Mesenchymal stem cell (in vitro differentiated cells and primary cell): ENCODE measurements around the gene CLIC1. TPM values are rescaled to one million over a fixed set of nuclear protein-coding genes. Genes with fewer than 3 reads are reported as not detected.

Experiments
- DNase-seq: peaks from one replicate; pipeline ENCODE4 v3.0.0-alpha.2; 2013
- H2AFZ ChIP-seq: one replicate; pipeline ENCODE4 v1.6.1; 2013; ENCODE audit warnings: low read depth, mild to moderate bottlenecking, control low read depth, inconsistent platforms, low read length, moderate library complexity
- H2AK5ac ChIP-seq: 2 replicates; pipeline ENCODE4 v1.6.1; 2013; ENCODE audit warnings: low read length, moderate library complexity, mild to moderate bottlenecking, inconsistent platforms; ENCODE audit not compliant: severe bottlenecking
- H2BK120ac ChIP-seq: one replicate; pipeline ENCODE4 v1.6.1; 2013; ENCODE audit warnings: low read depth, mild to moderate bottlenecking, inconsistent platforms, low read length, moderate library complexity
- H2BK12ac ChIP-seq, 2 experiments: one replicate each; pipeline ENCODE4 v1.6.1; 2013; ENCODE audit warnings: inconsistent platforms in 2 of 2, low read length in 2 of 2, mild to moderate bottlenecking in 2 of 2, moderate library complexity in 2 of 2, control low read depth in 1 of 2
- H2BK15ac ChIP-seq: one replicate; pipeline ENCODE4 v1.6.1; 2013; ENCODE audit warnings: mild to moderate bottlenecking, low read depth, inconsistent platforms; ENCODE audit not compliant: poor library complexity, severe bottlenecking
- H2BK5ac ChIP-seq: 2 replicates; pipeline ENCODE4 v1.6.1; 2013; ENCODE audit warnings: low read depth, mild to moderate bottlenecking, low read length, control low read depth, inconsistent platforms; ENCODE audit not compliant: poor library complexity, severe bottlenecking
- H3K14ac ChIP-seq, 2 experiments: one replicate each; pipeline ENCODE4 v1.6.1; 2013; ENCODE audit warnings: inconsistent platforms in 2 of 2, low read length in 2 of 2, control low read depth in 1 of 2, mild to moderate bottlenecking in 1 of 2, moderate library complexity in 1 of 2
- H3K18ac ChIP-seq, 2 experiments: one replicate each; pipeline ENCODE4 v1.6.1; 2013; ENCODE audit warnings: inconsistent platforms in 2 of 2, low read length in 2 of 2, control low read depth in 1 of 2, low read depth in 1 of 2, mild to moderate bottlenecking in 1 of 2
- H3K23ac ChIP-seq, 2 experiments: one replicate each; pipeline ENCODE4 v1.6.1; 2013; ENCODE audit warnings: inconsistent platforms in 2 of 2, low read length in 2 of 2, mild to moderate bottlenecking in 2 of 2, moderate library complexity in 2 of 2, control low read depth in 1 of 2
- H3K27ac ChIP-seq: 2 replicates; pipeline ENCODE4 v1.5.1; 2013; ENCODE audit warnings: mild to moderate bottlenecking, moderate library complexity, low read length, control low read depth, inconsistent platforms; ENCODE audit not compliant: poor library complexity, severe bottlenecking
- H3K27me3 ChIP-seq, 2 experiments: 2 replicates each; pipeline versions ENCODE4 v1.6.1 to v1.7.0; 2013; ENCODE audit warnings: low read length in 2 of 2, mild to moderate bottlenecking in 2 of 2, moderate library complexity in 2 of 2, control low read depth in 1 of 2, inconsistent platforms in 1 of 2; ENCODE audit not compliant: control insufficient read depth in 1 of 2, insufficient read depth in 1 of 2
- H3K36me3 ChIP-seq, 2 experiments: 2 replicates each; pipeline versions ENCODE4 v1.6.1 to v1.7.0; 2013; ENCODE audit warnings: low read length in 2 of 2, control low read depth in 1 of 2, inconsistent platforms in 1 of 2, low read depth in 1 of 2, mild to moderate bottlenecking in 1 of 2; ENCODE audit not compliant: insufficient read depth in 2 of 2, control insufficient read depth in 1 of 2
- H3K4ac ChIP-seq, 2 experiments: one replicate each; pipeline ENCODE4 v1.6.1; 2013; ENCODE audit warnings: inconsistent platforms in 2 of 2, low read length in 2 of 2, mild to moderate bottlenecking in 2 of 2, moderate library complexity in 2 of 2, control low read depth in 1 of 2, low read depth in 1 of 2
- H3K4me1 ChIP-seq: 2 replicates; pipeline ENCODE4 v1.6.1; 2013; ENCODE audit warnings: low read depth, low read length, control low read depth; ENCODE audit not compliant: control insufficient read depth, insufficient read depth
- H3K4me2 ChIP-seq: 2 replicates; pipeline ENCODE4 v1.6.1; 2013; ENCODE audit warnings: low read length, mild to moderate bottlenecking, inconsistent platforms; ENCODE audit not compliant: poor library complexity, severe bottlenecking
- H3K4me3 ChIP-seq, 2 experiments: 2 replicates each; pipeline versions ENCODE4 v1.5.1 to v1.7.0; 2013; ENCODE audit warnings: low read length in 2 of 2, mild to moderate bottlenecking in 2 of 2, control low read depth in 1 of 2, low read depth in 1 of 2; ENCODE audit not compliant: insufficient read depth in 1 of 2
- H3K79me1 ChIP-seq: replicated peaks from 2 replicates; pipeline ENCODE4 v1.6.1; 2013; ENCODE audit warnings: mild to moderate bottlenecking, control low read depth, low read length, inconsistent platforms; ENCODE audit not compliant: poor library complexity, severe bottlenecking
- H3K9ac ChIP-seq: 2 replicates; pipeline ENCODE4 v1.7.0; 2013; ENCODE audit warnings: mild to moderate bottlenecking, low read length, moderate library complexity
- H3K9me3 ChIP-seq: 2 replicates; pipeline ENCODE4 v1.7.0; 2013; ENCODE audit warnings: mild to moderate bottlenecking, low read length; ENCODE audit not compliant: control insufficient read depth
- H4K8ac ChIP-seq: one replicate; pipeline ENCODE4 v1.6.1; 2013; ENCODE audit warnings: inconsistent platforms, mild to moderate bottlenecking, low read length, moderate library complexity
- H4K91ac ChIP-seq: one replicate; pipeline ENCODE4 v1.6.1; 2013; ENCODE audit warnings: mild to moderate bottlenecking, low read length, inconsistent platforms
- WGBS: methylation state at CpG from one replicate; pipeline ENCODE4 v1.1.7; 2013; ENCODE audit warnings: mixed read lengths; 5-methylcytosine and 5-hydroxymethylcytosine counted together
- polyA plus RNA-seq, 2 experiments: library from polyadenylated mRNA; stranded (reverse); fragments of 200-250 nt; gene quantifications; one replicate each; pipeline ENCODE4 v1.2.3, GENCODE V29; 2013

Gene CLIC1
- 472 TPM for polyA plus RNA-seq (2013, experiment 1 of 2)
- polyA plus RNA-seq (2013, experiment 2 of 2): 466 TPM

DNA sequence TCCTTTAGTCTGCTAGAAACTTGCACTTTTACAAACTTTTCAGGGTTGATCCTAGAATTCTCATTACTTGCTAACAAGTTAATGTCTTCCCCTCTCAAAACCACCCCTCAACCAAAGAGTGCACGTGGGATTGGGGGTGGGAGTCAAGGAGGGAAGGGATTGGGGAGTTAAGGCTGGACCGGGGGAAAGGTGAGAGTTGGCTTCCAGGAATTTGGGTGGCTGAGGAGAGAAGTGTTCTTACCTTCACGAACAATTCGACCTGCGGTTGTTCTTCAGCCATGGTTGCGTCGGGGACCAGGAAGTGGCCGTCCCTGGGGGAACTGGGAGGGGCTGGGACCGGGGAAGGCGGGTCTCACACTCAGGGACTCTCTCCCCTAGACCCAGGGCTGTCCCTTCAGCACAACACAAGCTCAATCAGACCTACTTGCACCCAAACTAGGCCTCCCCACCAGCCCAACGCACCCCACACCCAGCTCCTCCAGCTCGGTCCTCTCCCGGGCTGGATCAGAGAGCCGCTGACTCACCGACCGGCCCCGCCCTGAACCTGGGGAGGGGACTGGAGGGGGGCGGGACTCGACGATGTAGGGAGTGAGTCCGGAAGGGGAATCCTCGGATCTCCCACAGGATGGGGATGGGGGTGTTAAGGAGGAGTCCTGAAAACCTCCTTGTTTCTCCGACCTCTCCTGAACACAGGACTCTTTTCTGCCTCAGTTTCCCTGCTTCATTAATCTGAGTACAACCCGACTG is at the start of gene CLIC1:
TSS of gene CLIC1 (minus strand) at position 510 of the 747 bp plus-strand sequence. CDS start at position 280, 230 bp downstream.
- no peak within 1 kb of the TSS for H2AFZ ChIP-seq
- H2BK12ac ChIP-seq: peak within 1 kb of the TSS; percentile 94 to 99
- 0% methylated on average over 10 of the region's 24 CpGs for WGBS

GRCh38 chr6:31785475-31785874 is 49.1 kb upstream of the CLIC1 start:
- no peak overlapping the region for H4K91ac ChIP-seq
- 97% methylated on average over 11 of the region's 11 CpGs for WGBS
- H3K4me2 ChIP-seq: no peak overlapping the region
- no peak overlapping the region for H3K9ac ChIP-seq
- H3K27ac ChIP-seq: no peak overlapping the region
- H2AK5ac ChIP-seq: no peak overlapping the region
- no peak overlapping the region for H3K4ac ChIP-seq
- H3K4me3 ChIP-seq: no peak overlapping the region
- H3K36me3 ChIP-seq: peaks cover 72 to 74% of the 10 kb centered on the region in 2 experiments
- H2BK15ac ChIP-seq: no peak overlapping the region
- no peaks in the 10 kb centered on the region for H3K4me1 ChIP-seq
- H3K27me3 ChIP-seq: no peaks in the 10 kb centered on the region
- H3K23ac ChIP-seq: no peak overlapping the region
- H2BK120ac ChIP-seq: no peak overlapping the region
- no peak overlapping the region for H2AFZ ChIP-seq
- no peak overlapping the region for H4K8ac ChIP-seq
- no peak overlapping the region for H3K18ac ChIP-seq
- peaks cover 19% of the 10 kb centered on the region for H3K79me1 ChIP-seq
- H2BK12ac ChIP-seq: no peak overlapping the region
- H3K14ac ChIP-seq: no peak overlapping the region
- H2BK5ac ChIP-seq: no peak overlapping the region
- DNase-seq: no peak
- no peaks in the 10 kb centered on the region for H3K9me3 ChIP-seq

More for the DNA sequence above, at the start of gene CLIC1:
- Histone ChIP-seq H3K4me3 (peak within 1 kb of the TSS; percentile 67 to 100), H4K91ac (peak within 1 kb of the TSS; percentile 96), H3K4me2 (peak within 1 kb of the TSS; percentile 72), H3K23ac (peak within 1 kb of the TSS in 1 of 2 experiments; percentile 81), H4K8ac (peak within 1 kb of the TSS; percentile 88), H2BK5ac (peak within 1 kb of the TSS; percentile 47), H3K4ac (peak within 1 kb of the TSS; percentile 98), H3K18ac (peak within 1 kb of the TSS; percentile 91 to 98), H3K27me3 (no peaks in the 10 kb centered on the region), H2BK120ac (peak within 1 kb of the TSS; percentile 83), H2AK5ac (peak within 1 kb of the TSS; percentile 86), H3K4me1 (peaks cover 33% of the 10 kb centered on the region), H3K14ac (peak within 1 kb of the TSS; percentile 89 to 98), H3K9me3 (no peaks in the 10 kb centered on the region), H3K36me3 (peaks cover 26 to 33% of the 10 kb centered on the region in 2 experiments), H3K27ac (peak within 1 kb of the TSS; percentile 97), H2BK15ac (peak within 1 kb of the TSS; percentile 77), H3K9ac (peak within 1 kb of the TSS; percentile 100), H3K79me1 (peaks cover 2% of the 10 kb centered on the region)
- peak; percentile 91 for DNase-seq

DNA sequence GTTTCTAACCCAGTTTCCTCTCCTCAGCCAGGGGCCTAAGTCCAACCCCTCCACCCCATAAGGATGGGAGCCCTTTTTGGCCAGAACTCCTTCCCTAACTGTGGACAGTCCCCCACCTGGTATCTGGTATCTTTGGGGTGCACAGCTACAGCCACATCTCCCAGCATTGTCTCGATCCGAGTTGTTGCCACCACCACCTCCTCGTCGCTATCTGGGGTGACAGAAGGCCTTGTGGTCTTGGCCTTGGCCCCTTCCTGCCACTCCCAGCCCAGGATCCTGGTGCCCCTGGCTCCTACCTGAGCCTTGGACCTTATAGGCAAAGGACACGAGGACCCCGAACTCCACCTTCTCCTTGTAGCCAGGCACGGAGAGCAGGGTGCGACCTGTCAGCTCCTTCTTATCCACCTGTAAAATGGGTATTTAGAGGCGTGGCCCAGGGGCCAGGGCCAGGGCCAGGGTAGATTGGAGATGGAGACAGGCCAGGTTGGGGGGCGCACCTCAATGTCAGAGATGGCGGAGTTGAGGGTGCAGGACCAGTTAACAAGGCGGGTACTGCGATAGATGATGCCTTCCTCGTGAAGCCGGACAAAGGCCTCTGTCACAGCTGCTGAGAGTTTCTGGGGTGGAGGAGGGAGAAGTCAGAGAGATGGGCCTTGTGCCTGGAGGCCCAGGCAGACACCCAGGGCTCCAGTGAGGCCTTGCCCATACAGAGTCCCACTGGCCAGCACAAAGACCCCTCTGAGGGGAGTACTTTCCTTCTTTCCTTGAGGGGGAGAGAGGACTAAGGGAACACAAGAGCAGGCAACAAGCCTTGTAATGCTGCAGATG is 48.0 kb upstream of the CLIC1 start:
- DNase-seq: no peak
- H2BK12ac ChIP-seq: no peak overlapping the region
- H3K23ac ChIP-seq: no peak overlapping the region
- H2BK120ac ChIP-seq: no peak overlapping the region
- no peak overlapping the region for H2AK5ac ChIP-seq
- H3K79me1 ChIP-seq: peaks cover 18% of the 10 kb centered on the region
- H4K91ac ChIP-seq: no peak overlapping the region
- H3K4me2 ChIP-seq: no peak overlapping the region
- no peaks in the 10 kb centered on the region for H3K4me1 ChIP-seq
- H3K4me3 ChIP-seq: no peak overlapping the region
- no peak overlapping the region for H2BK15ac ChIP-seq
- H3K4ac ChIP-seq: no peak overlapping the region
- 98% methylated on average over 15 of the region's 15 CpGs for WGBS
- H3K18ac ChIP-seq: no peak overlapping the region
- no peak overlapping the region for H3K14ac ChIP-seq
- no peaks in the 10 kb centered on the region for H3K9me3 ChIP-seq
- H3K27me3 ChIP-seq: no peaks in the 10 kb centered on the region
- peaks cover 74 to 82% of the 10 kb centered on the region in 2 experiments for H3K36me3 ChIP-seq
- H2AFZ ChIP-seq: no peak overlapping the region
- H4K8ac ChIP-seq: no peak overlapping the region
- H3K9ac ChIP-seq: no peak overlapping the region
- H3K27ac ChIP-seq: no peak overlapping the region
- no peak overlapping the region for H2BK5ac ChIP-seq
